ENCODE results near the gene MAT2B. TPM values are rescaled to one million over a fixed set of nuclear protein-coding genes. Genes with fewer than 3 reads are reported as not detected.

Gene MAT2B
- total and polyA plus RNA-seq, 11 donors = 33.8 to 61.6 (median 57.8) TPM

DNA sequence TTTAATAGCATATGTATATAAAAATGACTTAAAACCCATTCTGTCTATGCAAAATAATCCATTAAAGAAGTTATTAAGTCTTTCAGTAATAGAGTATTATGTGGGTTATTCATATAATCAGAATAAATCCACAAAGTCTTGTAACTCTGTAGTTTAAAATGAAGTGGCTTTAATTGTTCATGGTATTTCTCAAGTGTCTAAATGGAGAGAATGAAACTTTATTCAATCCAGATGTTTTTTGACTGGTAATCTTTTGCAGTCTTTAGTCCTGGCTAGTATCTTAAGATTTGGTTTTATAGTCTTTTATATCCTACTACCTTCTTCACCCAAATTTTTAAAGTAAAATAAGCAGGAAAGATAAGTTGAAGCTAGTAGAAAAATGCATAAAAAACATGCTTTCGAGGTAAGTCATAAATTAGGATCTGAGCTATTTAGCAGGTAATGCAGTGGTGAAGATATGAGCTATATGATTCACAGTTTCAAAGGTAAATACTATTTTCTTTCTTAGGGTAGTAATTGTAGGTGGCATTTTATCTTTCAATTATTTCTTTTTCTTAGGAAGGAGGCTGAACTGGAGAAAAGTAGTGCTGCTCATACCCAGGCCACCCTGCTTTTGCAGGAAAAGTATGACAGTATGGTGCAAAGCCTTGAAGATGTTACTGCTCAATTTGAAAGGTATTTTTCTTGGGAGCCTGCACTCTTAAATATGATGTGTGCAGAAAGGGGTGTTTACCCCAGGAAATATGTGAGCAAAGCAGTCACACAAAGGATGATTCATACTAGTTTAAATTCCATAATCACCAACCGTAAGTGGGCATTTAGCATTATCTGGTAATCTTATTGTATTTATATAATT lies 27.1 kb upstream of the MAT2B start:
- H3K27me3 ChIP-seq = no peaks in the 10 kb centered on the region
- H3K4me1 ChIP-seq = no peaks in the 10 kb centered on the region
- TF ChIP-seq POLR2A (IDR thresholded peaks at IDR 0.05) = no peak
- TF ChIP-seq, protein P1, sequence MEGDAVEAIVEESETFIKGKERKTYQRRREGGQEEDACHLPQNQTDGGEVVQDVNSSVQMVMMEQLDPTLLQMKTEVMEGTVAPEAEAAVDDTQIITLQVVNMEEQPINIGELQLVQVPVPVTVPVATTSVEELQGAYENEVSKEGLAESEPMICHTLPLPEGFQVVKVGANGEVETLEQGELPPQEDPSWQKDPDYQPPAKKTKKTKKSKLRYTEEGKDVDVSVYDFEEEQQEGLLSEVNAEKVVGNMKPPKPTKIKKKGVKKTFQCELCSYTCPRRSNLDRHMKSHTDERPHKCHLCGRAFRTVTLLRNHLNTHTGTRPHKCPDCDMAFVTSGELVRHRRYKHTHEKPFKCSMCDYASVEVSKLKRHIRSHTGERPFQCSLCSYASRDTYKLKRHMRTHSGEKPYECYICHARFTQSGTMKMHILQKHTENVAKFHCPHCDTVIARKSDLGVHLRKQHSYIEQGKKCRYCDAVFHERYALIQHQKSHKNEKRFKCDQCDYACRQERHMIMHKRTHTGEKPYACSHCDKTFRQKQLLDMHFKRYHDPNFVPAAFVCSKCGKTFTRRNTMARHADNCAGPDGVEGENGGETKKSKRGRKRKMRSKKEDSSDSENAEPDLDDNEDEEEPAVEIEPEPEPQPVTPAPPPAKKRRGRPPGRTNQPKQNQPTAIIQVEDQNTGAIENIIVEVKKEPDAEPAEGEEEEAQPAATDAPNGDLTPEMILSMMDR (IDR thresholded peaks at IDR 0.05) = no peak
- H3K36me3 ChIP-seq = peaks cover 0 to 6% (median 0%) of the 10 kb centered on the region in 9 donors
- ATAC-seq = no peak
- H3K9me3 ChIP-seq = no peaks in the 10 kb centered on the region
- intact Hi-C loops (cut with DNase I) = no loop called here
- WGBS, 4 donors = 95 to 96% (median 96%) methylated on average over 2 of the region's 2 CpGs
- no peak overlapping the region for H3K4me3 ChIP-seq
- H3K27ac ChIP-seq = no peak overlapping the region
- no peak for DNase-seq

DNA sequence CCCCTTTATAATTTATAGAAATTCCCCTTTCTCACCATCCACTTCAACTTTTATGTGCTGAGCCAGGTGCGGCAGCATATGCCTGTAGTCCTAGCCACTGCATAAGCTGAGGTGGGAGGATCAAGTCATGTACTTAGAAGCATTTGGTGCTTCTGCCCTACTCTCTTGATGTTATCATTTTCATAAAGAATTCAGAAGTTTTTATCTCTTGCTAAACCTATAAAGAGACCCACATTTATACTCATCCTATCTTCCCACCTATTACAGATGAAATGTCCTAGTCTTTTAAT lies 26.5 kb upstream of the MAT2B start:
- no peak for TF ChIP-seq POLR2A (IDR thresholded peaks at IDR 0.05)
- TF ChIP-seq, protein P1 (IDR thresholded peaks at IDR 0.05) = no peak
- no peak for ATAC-seq

DNA sequence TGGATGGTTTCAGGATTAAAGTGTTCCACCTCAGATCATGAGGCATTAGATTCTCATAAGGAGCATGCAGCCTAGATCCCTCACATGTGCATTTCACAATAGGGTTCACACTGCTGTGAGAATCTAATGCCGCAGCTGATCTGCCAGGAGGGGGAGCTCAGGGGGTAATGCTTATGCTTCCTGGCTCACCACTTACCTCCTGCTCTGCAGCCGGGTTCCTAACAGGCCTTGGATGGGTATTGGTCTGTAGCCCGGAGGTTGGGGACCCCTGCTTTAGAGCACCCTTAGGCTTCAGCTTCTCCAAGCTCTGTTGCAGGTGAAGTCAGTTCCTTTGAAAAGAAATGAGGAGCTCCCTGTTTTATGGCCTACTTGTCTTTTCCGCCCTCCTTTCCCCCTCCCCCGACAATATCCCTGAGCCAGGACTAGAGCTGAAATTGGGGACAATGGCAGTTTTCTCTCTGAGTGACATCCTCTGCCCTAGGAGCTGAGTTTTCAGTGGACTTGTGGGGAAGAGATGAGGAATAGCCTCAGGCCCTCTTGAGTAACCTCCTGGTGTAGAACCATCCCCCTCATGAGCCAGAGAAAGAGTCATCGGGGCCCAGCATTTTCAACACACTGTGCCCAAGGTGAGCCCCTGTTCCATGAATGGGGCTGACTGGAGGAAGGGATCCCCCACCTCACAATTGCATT lies 16.2 kb upstream of the MAT2B start:
- WGBS, 4 donors = 84 to 92% (median 86%) methylated on average over 6 of the region's 6 CpGs
- TF ChIP-seq POLR2A (IDR thresholded peaks at IDR 0.05) = no peak
- TF ChIP-seq, protein P1 (IDR thresholded peaks at IDR 0.05) = no peak
- intact Hi-C loops (cut with DNase I) = no loop called here
- Histone ChIP-seq H3K4me3 (no peak overlapping the region), H3K9me3 (no peaks in the 10 kb centered on the region), H3K27ac (no peak overlapping the region), H3K27me3 (no peaks in the 10 kb centered on the region), H3K36me3 (peaks cover 0 to 12% (median 0%) of the 10 kb centered on the region in 9 donors), H3K4me1 (no peaks in the 10 kb centered on the region)
- DNase-seq = no peak
- ATAC-seq = no peak

More for the DNA sequence above, 26.5 kb upstream of the MAT2B start:
- intact Hi-C loops (cut with DNase I) = no loop called here
- H3K4me1 ChIP-seq = no peaks in the 10 kb centered on the region
- H3K27me3 ChIP-seq = no peaks in the 10 kb centered on the region
- no peak overlapping the region for H3K27ac ChIP-seq
- H3K9me3 ChIP-seq = no peaks in the 10 kb centered on the region
- no peak overlapping the region for H3K4me3 ChIP-seq
- WGBS, 4 donors = 97 to 100% (median 99%) methylated on average over 1 of the region's 1 CpG
- peaks cover 0 to 6% (median 0%) of the 10 kb centered on the region in 9 donors for H3K36me3 ChIP-seq
- DNase-seq = no peak

DNA sequence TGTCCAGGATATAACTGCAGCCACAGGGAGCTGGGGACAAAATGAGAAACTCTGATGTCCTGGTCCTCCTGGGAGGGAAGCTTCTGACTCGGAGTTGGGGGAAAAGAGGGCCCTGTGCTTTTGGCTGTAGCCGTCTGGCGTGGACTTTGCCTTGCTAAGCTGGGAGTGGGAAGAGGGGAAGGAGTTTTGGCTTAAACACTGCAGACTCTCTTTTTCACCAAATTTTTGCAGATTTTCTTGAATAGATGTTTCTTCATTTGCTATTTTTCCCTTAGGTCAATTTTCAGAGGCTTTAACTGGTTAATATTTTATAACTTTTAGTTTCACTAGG lies 15.7 kb upstream of the MAT2B start:
- TF ChIP-seq, protein P1 (IDR thresholded peaks at IDR 0.05) = no peak
- no peak for TF ChIP-seq POLR2A (IDR thresholded peaks at IDR 0.05)
- Histone ChIP-seq H3K36me3 (peaks cover 0 to 12% (median 0%) of the 10 kb centered on the region in 9 donors), H3K4me3 (no peak overlapping the region), H3K27ac (no peak overlapping the region), H3K4me1 (no peaks in the 10 kb centered on the region), H3K9me3 (no peaks in the 10 kb centered on the region), H3K27me3 (no peaks in the 10 kb centered on the region)
- intact Hi-C loops (cut with DNase I) = loop anchor here in 1 of 10 donors (10.0 kb wide), 1 partner anchor 45 kb away; no protein-coding TSS in a partner anchor
- no peak for ATAC-seq
- WGBS, 4 donors = 85 to 98% (median 92%) methylated on average over 3 of the region's 3 CpGs
- no peak for DNase-seq

Measured in heart left ventricle (tissue), 16 donors.